Measurements from ENCODE around the gene OR5J2. TPM values are rescaled to one million over a fixed set of nuclear protein-coding genes. Genes with fewer than 3 reads are reported as not detected.

OR5J2 gene
- total RNA-seq, result not detected

DNA sequence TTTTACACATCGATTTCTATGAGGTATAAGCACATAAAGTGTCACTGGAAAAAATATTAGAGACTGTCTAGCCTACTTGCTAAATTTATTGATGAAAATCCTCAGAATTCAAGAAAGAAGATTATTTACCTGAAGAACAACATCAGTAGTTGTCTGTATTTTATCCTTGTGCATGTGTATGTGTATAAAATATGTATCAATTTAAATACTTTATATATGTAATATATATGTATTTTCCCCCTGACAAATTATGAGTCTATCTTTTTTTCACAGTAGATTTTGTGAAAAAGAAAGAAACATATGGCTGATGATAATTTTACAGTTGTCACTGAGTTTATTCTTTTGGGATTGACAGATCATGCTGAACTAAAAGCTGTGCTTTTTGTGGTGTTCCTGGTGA lies at the start of gene OR5J2:
Gene OR5J2, plus strand, starts transcription at position 301 of the 400 bp plus-strand sequence. Its CDS starts 0 bp downstream, at position 301.

DNA sequence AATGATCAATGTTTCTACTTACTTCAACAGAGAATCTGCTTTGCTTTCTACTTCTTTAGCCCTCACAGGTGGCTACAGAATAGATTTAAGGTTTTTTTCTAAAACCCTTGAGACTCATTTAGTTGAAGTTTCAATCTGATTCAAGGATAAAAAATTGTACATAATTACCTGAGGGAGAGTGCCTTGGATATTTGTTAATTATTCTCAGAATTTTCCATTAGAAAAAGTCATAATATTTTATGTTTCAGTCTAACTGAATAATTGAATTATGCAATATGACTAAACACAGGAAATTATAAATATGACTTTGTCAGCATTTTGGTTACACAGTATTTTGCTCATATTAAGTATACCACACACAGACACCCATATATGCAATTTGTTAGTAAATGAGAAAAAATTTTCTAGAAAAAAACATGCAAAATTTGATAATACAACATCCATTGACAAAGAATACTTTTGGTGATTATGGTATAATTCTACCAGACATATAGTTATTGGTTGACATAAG lies 36.2 kb upstream of the OR5J2 start, which contains the start of gene OR8J3:
Gene OR8J3, minus strand, starts transcription at position 51 of the 511 bp plus-strand sequence. CDS start 2,483 bp downstream, outside the sequence.

DNA sequence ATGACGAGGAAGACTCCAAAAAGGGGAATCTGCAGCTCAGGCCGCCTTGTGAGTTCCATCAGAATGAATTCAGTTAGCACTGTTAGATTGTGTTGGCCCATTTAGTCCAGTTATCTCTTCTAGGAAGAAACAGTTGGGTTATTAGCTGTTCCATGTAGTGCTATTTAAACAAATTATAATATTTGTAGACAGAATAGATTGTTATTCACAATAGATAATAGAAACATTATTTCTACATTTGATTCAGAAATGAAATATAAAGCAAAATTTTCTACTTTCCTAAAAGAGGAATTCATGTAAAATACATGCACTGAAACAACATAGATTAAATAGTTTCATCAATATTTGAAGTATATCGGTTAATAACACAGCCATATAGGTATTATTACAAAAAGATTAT lies 16.2 kb upstream of the OR5J2 start, which contains the start of gene OR8K5:
Gene OR8K5, minus strand, starts transcription at position 101 of the 400 bp plus-strand sequence. Its CDS starts 0 bp downstream, at position 101.

Other genes starting within 250 kb of the OR5J2 start
- gene OR5I1, start 240.2 kb upstream of the OR5J2 start, total RNA-seq, result not detected
- gene OR10AG1, start 206.7 kb upstream of the OR5J2 start, total RNA-seq, result not detected
- not detected for gene OR5F1, start 182.0 kb upstream of the OR5J2 start, total RNA-seq
- not detected for gene OR5AS1, start 149.0 kb upstream of the OR5J2 start, total RNA-seq
- gene OR8I2, start 83.3 kb upstream of the OR5J2 start, total RNA-seq, result not detected
- gene OR8H2, start 72.9 kb upstream of the OR5J2 start, total RNA-seq, result not detected
- not detected for gene OR8H3, start 54.2 kb upstream of the OR5J2 start, total RNA-seq
- gene OR8J3, start 36.4 kb upstream of the OR5J2 start, total RNA-seq, result not detected
- gene OR8K5, start 16.3 kb upstream of the OR5J2 start, total RNA-seq, result not detected
- not detected for gene OR5T2, start 57.6 kb downstream of the OR5J2 start, total RNA-seq
- gene OR5T3, start 75.6 kb downstream of the OR5J2 start, total RNA-seq, result not detected
- not detected for gene OR5T1, start 97.5 kb downstream of the OR5J2 start, total RNA-seq
- not detected for gene OR8H1, start 115.6 kb downstream of the OR5J2 start, total RNA-seq
- gene OR8K3, start 138.5 kb downstream of the OR5J2 start, total RNA-seq, result not detected
- not detected for gene OR8K1, start 169.4 kb downstream of the OR5J2 start, total RNA-seq
- gene OR8J1, start 177.7 kb downstream of the OR5J2 start, total RNA-seq, result not detected
- gene OR8U1, start 199.0 kb downstream of the OR5J2 start, total RNA-seq, result not detected
- gene OR5AL1, start 236.1 kb downstream of the OR5J2 start, total RNA-seq, result not detected